ENCODE data around the gene B3GNT5.

B3GNT5 gene, protein sequence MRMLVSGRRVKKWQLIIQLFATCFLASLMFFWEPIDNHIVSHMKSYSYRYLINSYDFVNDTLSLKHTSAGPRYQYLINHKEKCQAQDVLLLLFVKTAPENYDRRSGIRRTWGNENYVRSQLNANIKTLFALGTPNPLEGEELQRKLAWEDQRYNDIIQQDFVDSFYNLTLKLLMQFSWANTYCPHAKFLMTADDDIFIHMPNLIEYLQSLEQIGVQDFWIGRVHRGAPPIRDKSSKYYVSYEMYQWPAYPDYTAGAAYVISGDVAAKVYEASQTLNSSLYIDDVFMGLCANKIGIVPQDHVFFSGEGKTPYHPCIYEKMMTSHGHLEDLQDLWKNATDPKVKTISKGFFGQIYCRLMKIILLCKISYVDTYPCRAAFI

DNA sequence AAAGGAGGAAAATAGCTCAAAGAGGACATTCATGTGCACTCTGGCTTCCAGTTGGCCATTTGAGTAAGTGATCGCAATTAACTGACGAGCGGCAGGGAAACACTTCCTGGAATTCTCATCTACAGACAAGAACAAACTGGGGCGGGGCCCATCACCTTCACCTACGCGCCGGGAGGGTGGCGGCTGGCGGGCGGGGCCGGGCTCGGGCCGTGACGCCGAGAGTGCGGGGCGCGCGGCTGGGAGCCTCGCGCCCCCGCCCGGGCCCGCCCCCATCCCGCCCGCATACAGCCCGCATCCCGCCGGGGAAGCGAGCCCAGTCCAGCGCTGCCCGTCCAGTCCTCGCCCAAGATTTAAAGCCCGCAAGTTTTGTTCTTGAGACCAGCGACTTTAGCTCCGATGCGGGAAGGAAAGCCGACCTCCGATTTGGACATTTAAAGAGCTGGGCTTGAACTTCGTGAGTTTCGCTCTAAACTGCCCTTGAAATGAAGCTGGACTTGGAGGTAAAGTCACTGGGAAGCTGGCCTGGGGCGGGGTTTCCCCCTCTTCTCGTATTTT lies at the start of gene B3GNT5:
TSS of gene B3GNT5 (plus strand) at position 281 of the 555 bp plus-strand sequence. CDS start 16,546 bp downstream, outside the sequence.
- H3K36me3 ChIP-seq (ENCODE audit: control insufficient read depth, insufficient read depth, low read length) = no peaks in the 10 kb centered on the region
- peaks cover 6% of the 10 kb centered on the region for H3K4me1 ChIP-seq (ENCODE audit: control insufficient read depth, insufficient read depth, low read length)
- no peaks in the 10 kb centered on the region for H3K9me3 ChIP-seq (ENCODE audit: control insufficient read depth, low read length)
- peak within 1 kb of the TSS; percentile 99 for H3K9ac ChIP-seq (ENCODE audit: low read length)
- no peaks in the 10 kb centered on the region for H3K27me3 ChIP-seq (ENCODE audit: control insufficient read depth, insufficient read depth, low read length)
- H3K4me3 ChIP-seq (ENCODE audit: low read length) = peak within 1 kb of the TSS; percentile 97

DNA sequence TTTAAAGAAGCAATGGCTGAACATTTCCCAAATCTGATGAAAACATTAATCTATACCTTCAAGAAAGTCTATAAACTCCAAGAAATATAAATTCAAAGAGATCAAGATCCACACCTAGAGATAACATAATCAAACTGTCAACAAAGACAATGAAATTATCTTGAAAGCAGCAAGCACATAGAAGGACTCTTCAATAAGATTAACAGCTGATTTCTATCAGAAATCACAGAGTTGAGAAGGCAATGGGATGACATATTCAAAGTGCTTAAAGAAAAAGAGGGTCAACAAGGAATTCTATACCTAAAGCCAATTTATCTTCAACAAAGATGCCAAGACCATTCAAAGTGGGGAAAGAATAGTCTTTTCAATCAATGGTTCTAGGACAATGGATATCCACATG lies 49.4 kb upstream of the B3GNT5 start:
- no peak overlapping the region for H3K9ac ChIP-seq (ENCODE audit: low read length)
- peaks cover 8% of the 10 kb centered on the region for H3K4me1 ChIP-seq (ENCODE audit: control insufficient read depth, insufficient read depth, low read length)
- H3K4me3 ChIP-seq (ENCODE audit: low read length) = no peak overlapping the region

DNA sequence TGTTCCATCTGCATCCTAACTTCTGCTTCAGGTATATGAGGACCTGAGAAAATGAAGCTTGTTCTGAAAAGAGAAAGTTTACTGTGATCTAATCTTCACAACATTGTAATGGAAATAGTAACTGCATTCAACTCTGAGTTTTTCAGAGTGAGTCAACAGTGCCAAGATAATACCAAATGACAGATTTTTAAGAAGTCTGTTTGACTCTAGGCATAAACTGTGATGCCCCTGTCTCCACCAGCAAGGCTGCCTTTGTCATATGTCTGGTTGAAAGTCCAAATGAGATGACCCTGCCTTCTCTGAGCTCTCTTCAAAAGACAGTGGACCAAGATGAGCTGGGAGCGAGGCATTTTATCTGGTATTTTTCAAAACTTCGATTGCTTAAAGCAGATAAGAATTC lies 44.8 kb upstream of the B3GNT5 start:
- no peaks in the 10 kb centered on the region for H3K36me3 ChIP-seq (ENCODE audit: control insufficient read depth, insufficient read depth, low read length)
- H3K4me3 ChIP-seq (ENCODE audit: low read length) = no peak overlapping the region
- no peak overlapping the region for H3K9ac ChIP-seq (ENCODE audit: low read length)

More for the DNA sequence above, 49.4 kb upstream of the B3GNT5 start:
- no peaks in the 10 kb centered on the region for H3K27me3 ChIP-seq (ENCODE audit: control insufficient read depth, insufficient read depth, low read length)
- H3K36me3 ChIP-seq (ENCODE audit: control insufficient read depth, insufficient read depth, low read length) = no peaks in the 10 kb centered on the region
- no peaks in the 10 kb centered on the region for H3K9me3 ChIP-seq (ENCODE audit: control insufficient read depth, low read length)

DNA sequence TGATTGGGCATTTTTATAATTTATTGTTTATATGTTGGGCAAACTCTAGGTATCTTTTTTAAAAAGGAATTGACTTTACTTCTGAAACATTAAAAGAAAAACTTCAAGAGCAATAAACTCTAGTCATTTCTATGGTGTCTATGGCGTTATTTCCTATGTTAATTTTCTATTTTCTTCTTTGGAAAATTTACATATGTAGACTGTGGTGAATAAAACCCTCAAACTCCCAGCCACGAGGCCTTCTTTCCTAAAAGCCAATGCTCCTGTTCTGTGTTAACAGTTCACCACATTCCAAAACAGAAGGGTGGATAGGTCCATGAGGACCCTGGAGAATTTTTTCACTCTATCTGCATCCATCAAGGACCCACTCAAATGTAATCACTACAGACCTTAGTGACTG lies 44.3 kb upstream of the B3GNT5 start:
- Histone ChIP-seq H3K9ac (ENCODE audit: low read length) (no peak overlapping the region), H3K36me3 (ENCODE audit: control insufficient read depth, insufficient read depth, low read length) (no peaks in the 10 kb centered on the region), H3K4me3 (ENCODE audit: low read length) (no peak overlapping the region), H3K9me3 (ENCODE audit: control insufficient read depth, low read length) (no peaks in the 10 kb centered on the region), H3K4me1 (ENCODE audit: control insufficient read depth, insufficient read depth, low read length) (peaks cover 13% of the 10 kb centered on the region), H3K27me3 (ENCODE audit: control insufficient read depth, insufficient read depth, low read length) (no peaks in the 10 kb centered on the region)

More for the DNA sequence above, 44.8 kb upstream of the B3GNT5 start:
- Histone ChIP-seq H3K4me1 (ENCODE audit: control insufficient read depth, insufficient read depth, low read length) (peaks cover 13% of the 10 kb centered on the region), H3K9me3 (ENCODE audit: control insufficient read depth, low read length) (no peaks in the 10 kb centered on the region), H3K27me3 (ENCODE audit: control insufficient read depth, insufficient read depth, low read length) (no peaks in the 10 kb centered on the region)

DNA sequence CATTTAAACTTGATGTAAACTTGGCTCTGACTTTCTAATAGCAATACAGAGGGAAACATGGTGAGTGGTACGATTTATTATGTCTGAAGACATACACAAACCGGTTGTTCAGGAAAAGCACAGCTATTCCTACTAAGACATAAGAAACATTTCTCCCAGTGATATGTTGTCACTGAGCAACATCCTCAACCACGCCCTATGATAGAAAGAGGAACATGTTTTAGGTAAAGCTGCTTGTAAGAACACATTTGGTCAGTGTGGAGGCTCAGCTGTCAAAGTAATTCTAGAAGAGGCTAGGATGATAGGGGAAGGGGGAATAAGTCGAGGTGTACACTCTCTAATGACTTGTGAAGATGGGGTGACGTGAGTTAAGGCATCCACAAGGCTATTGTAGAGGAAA lies 42.7 kb upstream of the B3GNT5 start:
- Histone ChIP-seq H3K27me3 (ENCODE audit: control insufficient read depth, insufficient read depth, low read length) (no peaks in the 10 kb centered on the region), H3K36me3 (ENCODE audit: control insufficient read depth, insufficient read depth, low read length) (no peaks in the 10 kb centered on the region), H3K4me3 (ENCODE audit: low read length) (no peak overlapping the region), H3K9ac (ENCODE audit: low read length) (no peak overlapping the region), H3K4me1 (ENCODE audit: control insufficient read depth, insufficient read depth, low read length) (peaks cover 13% of the 10 kb centered on the region), H3K9me3 (ENCODE audit: control insufficient read depth, low read length) (no peaks in the 10 kb centered on the region)

DNA sequence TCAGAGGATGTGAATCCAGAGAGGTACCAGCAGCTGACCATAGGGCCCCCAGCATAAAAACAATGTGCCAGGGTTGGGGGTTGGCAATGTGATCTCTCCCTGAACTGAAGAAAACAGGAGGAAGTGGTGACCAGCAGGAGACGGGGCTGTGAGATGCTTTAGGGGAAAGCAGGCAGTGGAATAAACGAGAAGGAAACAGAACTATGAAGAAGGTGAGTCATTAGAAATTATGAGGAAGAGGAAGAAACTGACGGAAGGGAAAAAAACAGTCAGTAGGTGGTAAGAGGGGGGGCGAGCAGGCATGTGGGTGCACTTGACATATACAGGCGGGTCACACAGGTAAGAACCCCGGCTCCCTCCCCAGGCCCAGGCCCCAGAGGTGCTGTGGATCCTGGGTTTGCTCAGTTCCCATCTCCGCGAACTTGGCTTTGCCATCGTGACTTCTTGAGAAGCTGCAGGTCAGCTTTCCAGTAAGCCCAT lies 42.2 kb upstream of the B3GNT5 start:
- Histone ChIP-seq H3K27me3 (ENCODE audit: control insufficient read depth, insufficient read depth, low read length) (no peaks in the 10 kb centered on the region), H3K9me3 (ENCODE audit: control insufficient read depth, low read length) (no peaks in the 10 kb centered on the region), H3K9ac (ENCODE audit: low read length) (no peak overlapping the region), H3K4me3 (ENCODE audit: low read length) (no peak overlapping the region), H3K36me3 (ENCODE audit: control insufficient read depth, insufficient read depth, low read length) (no peaks in the 10 kb centered on the region), H3K4me1 (ENCODE audit: control insufficient read depth, insufficient read depth, low read length) (peaks cover 13% of the 10 kb centered on the region)

DNA sequence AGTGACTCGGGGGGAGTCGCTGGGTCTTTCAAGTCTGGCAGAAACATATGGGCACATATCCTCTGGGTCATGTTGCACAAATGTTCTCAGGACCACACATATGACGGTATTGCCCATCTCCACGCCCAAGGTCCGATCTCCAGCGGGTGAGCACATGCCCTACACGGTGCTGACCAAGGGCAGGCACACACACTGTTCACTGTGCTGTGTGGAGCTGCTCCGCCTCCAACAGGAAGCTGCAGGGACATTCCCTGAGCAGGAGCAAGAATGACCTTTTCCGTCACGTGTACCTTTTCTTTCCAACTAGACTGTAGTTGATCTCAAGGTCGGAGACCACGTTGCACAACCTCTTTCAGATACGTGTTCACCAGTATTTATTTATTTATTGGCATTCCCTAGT lies 41.7 kb upstream of the B3GNT5 start:
- Histone ChIP-seq H3K27me3 (ENCODE audit: control insufficient read depth, insufficient read depth, low read length) (no peaks in the 10 kb centered on the region), H3K4me3 (ENCODE audit: low read length) (no peak overlapping the region), H3K36me3 (ENCODE audit: control insufficient read depth, insufficient read depth, low read length) (no peaks in the 10 kb centered on the region), H3K4me1 (ENCODE audit: control insufficient read depth, insufficient read depth, low read length) (peaks cover 13% of the 10 kb centered on the region), H3K9ac (ENCODE audit: low read length) (no peak overlapping the region), H3K9me3 (ENCODE audit: control insufficient read depth, low read length) (no peaks in the 10 kb centered on the region)

DNA sequence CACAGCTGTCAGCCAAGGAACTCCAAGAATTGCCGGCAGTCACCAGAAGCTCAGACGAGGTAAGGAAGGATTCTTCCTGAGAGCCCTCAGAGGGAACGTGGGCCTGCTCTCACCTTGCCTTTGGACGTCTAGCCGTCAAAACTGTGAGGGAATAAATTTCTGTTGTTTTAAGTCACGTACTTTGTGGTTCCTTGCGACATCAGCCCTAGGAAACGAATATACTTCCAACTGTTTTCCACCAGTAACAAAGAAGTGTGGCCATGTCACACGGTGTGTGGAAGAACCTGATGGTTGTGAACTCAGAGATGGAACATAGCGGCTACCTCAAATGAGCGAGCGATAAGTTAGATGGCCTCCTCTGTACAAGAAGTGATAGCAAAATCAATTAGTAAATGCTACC lies 41.0 kb upstream of the B3GNT5 start:
- H3K9ac ChIP-seq (ENCODE audit: low read length) = no peak overlapping the region
- H3K4me3 ChIP-seq (ENCODE audit: low read length) = no peak overlapping the region
- no peaks in the 10 kb centered on the region for H3K27me3 ChIP-seq (ENCODE audit: control insufficient read depth, insufficient read depth, low read length)
- no peaks in the 10 kb centered on the region for H3K36me3 ChIP-seq (ENCODE audit: control insufficient read depth, insufficient read depth, low read length)
- peaks cover 11% of the 10 kb centered on the region for H3K4me1 ChIP-seq (ENCODE audit: control insufficient read depth, insufficient read depth, low read length)
- no peaks in the 10 kb centered on the region for H3K9me3 ChIP-seq (ENCODE audit: control insufficient read depth, low read length)

DNA sequence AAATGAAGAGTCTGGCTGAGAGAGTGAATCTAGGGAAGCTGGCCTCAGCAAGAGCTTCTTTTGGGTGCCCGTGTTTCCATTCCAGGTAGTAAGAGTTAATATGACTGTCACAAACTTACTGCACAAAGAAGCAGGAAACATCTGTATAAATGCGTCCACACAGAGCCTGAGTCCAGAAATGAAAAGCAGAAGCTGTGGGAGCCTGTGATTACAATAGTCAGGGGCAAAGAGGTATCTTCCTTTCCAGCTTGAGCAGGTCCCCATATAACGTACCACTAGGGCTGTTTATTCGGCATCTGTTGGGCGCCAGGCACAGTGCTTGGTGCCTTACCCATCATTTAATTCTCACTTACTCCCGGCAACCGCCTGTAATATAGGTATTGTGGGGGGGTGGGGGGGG lies 40.5 kb upstream of the B3GNT5 start:
- Histone ChIP-seq H3K36me3 (ENCODE audit: control insufficient read depth, insufficient read depth, low read length) (no peaks in the 10 kb centered on the region), H3K27me3 (ENCODE audit: control insufficient read depth, insufficient read depth, low read length) (no peaks in the 10 kb centered on the region), H3K9me3 (ENCODE audit: control insufficient read depth, low read length) (no peaks in the 10 kb centered on the region), H3K9ac (ENCODE audit: low read length) (no peak overlapping the region), H3K4me3 (ENCODE audit: low read length) (no peak overlapping the region), H3K4me1 (ENCODE audit: control insufficient read depth, insufficient read depth, low read length) (peaks cover 6% of the 10 kb centered on the region)

DNA sequence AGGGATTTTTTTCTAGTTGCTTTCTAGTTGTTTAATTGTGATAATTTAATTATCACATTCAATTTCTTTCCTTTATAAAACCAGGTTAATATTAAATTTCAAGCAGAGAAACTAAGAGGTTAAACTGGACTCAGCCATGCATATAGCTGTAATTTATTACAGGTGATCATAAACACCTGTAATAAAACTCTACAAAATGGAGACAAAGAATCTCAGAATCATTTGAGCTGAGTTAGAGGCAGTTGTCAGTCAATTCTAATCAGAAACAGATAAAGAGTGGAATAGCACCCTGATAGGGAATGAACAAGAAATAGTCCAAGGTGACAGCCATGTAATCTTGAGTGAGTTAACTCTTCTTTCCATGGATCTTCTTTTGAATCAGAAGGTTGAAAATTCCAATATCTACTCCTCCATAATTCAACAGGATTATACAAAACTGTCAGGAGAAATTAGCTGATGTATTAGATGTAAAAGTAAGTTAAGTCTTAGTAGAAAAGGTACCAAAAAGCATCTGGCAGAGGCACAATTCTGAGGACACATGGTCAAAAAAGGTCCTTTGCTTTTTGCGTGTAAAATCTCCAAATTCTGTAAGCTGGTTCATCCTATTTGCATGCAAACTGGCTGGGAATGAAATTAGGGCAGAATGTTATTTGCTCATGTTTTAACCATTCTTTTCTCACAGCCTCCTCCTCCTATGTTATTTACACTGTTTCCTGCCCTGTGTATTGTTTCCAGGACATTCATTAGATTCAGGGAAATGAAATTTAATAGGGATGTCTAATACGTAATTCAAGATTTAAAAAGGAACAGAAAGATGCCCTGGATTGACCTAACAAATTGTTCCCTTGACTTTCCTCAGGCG lies 39.4 kb upstream of the B3GNT5 start:
- no peaks in the 10 kb centered on the region for H3K36me3 ChIP-seq (ENCODE audit: control insufficient read depth, insufficient read depth, low read length)
- H3K27me3 ChIP-seq (ENCODE audit: control insufficient read depth, insufficient read depth, low read length) = no peaks in the 10 kb centered on the region
- peaks cover 5% of the 10 kb centered on the region for H3K4me1 ChIP-seq (ENCODE audit: control insufficient read depth, insufficient read depth, low read length)
- no peak overlapping the region for H3K4me3 ChIP-seq (ENCODE audit: low read length)
- H3K9ac ChIP-seq (ENCODE audit: low read length) = no peak overlapping the region
- H3K9me3 ChIP-seq (ENCODE audit: control insufficient read depth, low read length) = no peaks in the 10 kb centered on the region

DNA sequence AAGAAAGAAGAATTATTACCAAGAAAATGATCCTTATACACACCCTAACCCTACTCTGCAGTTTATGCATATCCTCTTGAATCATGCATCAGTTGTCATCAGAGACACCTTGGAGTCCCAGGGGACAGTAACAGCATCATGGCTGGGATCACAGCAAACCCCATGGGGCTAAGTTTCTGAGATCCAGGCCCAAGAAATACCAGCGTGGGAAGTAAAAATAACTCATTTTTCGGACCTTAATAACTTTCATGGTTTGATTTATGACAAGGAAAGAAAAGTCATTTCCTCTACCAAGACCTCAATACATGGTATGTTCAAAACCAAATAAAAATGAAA lies 38.8 kb upstream of the B3GNT5 start:
- Histone ChIP-seq H3K36me3 (ENCODE audit: control insufficient read depth, insufficient read depth, low read length) (no peaks in the 10 kb centered on the region), H3K4me1 (ENCODE audit: control insufficient read depth, insufficient read depth, low read length) (peaks cover 5% of the 10 kb centered on the region)

More for the DNA sequence above, 38.8 kb upstream of the B3GNT5 start:
- Histone ChIP-seq H3K4me3 (ENCODE audit: low read length) (no peak overlapping the region), H3K27me3 (ENCODE audit: control insufficient read depth, insufficient read depth, low read length) (no peaks in the 10 kb centered on the region), H3K9ac (ENCODE audit: low read length) (no peak overlapping the region), H3K9me3 (ENCODE audit: control insufficient read depth, low read length) (no peaks in the 10 kb centered on the region)
